Ishikawa (cell line): ENCODE measurements around the gene TBC1D13.

Experiments
- CEBPB ChIP-seq: IDR thresholded peaks from 2 replicates; pipeline ENCODE4 v1.6.1; 2012
- CREB1 ChIP-seq: IDR thresholded peaks from 2 replicates; pipeline ENCODE4 v1.6.1; 2012; ENCODE audit warnings: low read depth
- EGR1 ChIP-seq: IDR thresholded peaks from 2 replicates; pipeline ENCODE4 v1.6.1; 2012
- EP300 ChIP-seq: IDR thresholded peaks from 2 replicates; pipeline ENCODE4 v1.6.1; 2012; ENCODE audit warnings: borderline replicate concordance
- FOXM1 ChIP-seq: IDR thresholded peaks from 2 replicates; pipeline ENCODE4 v1.6.1; 2012; ENCODE audit warnings: low read depth, borderline replicate concordance
- MAX ChIP-seq: IDR thresholded peaks from 2 replicates; pipeline ENCODE4 v1.6.1; 2012
- NFIC ChIP-seq: IDR thresholded peaks from 2 replicates; pipeline ENCODE4 v1.6.1; 2012
- RAD21 ChIP-seq: IDR thresholded peaks from 2 replicates; pipeline ENCODE4 v1.6.1; 2012; ENCODE audit warnings: low read depth
- REST ChIP-seq: IDR thresholded peaks from 2 replicates; pipeline ENCODE4 v1.6.1; 2012; ENCODE audit warnings: low read depth, mild to moderate bottlenecking
- TAF1 ChIP-seq: IDR thresholded peaks from 2 replicates; pipeline ENCODE4 v1.6.1; 2012; ENCODE audit warnings: low read depth, mild to moderate bottlenecking
- TCF12 ChIP-seq: IDR thresholded peaks from 2 replicates; pipeline ENCODE4 v1.6.1; 2012; ENCODE audit warnings: low read depth
- TEAD4 ChIP-seq: IDR thresholded peaks from 2 replicates; pipeline ENCODE4 v1.6.1; 2012
- YY1 ChIP-seq: IDR thresholded peaks from 2 replicates; pipeline ENCODE4 v1.6.1; 2012; ENCODE audit warnings: low read depth
- ZBTB7A ChIP-seq: IDR thresholded peaks from 2 replicates; pipeline ENCODE4 v1.6.1; 2012; ENCODE audit warnings: low read depth
- TF ChIP-seq, protein P1 (sequence below): IDR thresholded peaks from 2 replicates; pipeline ENCODE4 v1.6.1; 2012

Gene TBC1D13

GRCh38 chr9:128770286-128771030 is 16.6 kb upstream of the TBC1D13 start:
- TF ChIP-seq TEAD4 (no peak), YY1 (no peak), MAX (no peak), TAF1 (no peak), CREB1 (no peak)

GRCh38 chr9:128771094-128771721 is 15.8 kb upstream of the TBC1D13 start:
- TF ChIP-seq TCF12 (no peak), NFIC (no peak), MAX (no peak), RAD21 (no peak), TEAD4 (no peak), CEBPB (no peak), REST (no peak), EGR1 (no peak)
- TF ChIP-seq, protein P1, sequence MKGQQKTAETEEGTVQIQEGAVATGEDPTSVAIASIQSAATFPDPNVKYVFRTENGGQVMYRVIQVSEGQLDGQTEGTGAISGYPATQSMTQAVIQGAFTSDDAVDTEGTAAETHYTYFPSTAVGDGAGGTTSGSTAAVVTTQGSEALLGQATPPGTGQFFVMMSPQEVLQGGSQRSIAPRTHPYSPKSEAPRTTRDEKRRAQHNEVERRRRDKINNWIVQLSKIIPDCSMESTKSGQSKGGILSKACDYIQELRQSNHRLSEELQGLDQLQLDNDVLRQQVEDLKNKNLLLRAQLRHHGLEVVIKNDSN, result no peak

DNA sequence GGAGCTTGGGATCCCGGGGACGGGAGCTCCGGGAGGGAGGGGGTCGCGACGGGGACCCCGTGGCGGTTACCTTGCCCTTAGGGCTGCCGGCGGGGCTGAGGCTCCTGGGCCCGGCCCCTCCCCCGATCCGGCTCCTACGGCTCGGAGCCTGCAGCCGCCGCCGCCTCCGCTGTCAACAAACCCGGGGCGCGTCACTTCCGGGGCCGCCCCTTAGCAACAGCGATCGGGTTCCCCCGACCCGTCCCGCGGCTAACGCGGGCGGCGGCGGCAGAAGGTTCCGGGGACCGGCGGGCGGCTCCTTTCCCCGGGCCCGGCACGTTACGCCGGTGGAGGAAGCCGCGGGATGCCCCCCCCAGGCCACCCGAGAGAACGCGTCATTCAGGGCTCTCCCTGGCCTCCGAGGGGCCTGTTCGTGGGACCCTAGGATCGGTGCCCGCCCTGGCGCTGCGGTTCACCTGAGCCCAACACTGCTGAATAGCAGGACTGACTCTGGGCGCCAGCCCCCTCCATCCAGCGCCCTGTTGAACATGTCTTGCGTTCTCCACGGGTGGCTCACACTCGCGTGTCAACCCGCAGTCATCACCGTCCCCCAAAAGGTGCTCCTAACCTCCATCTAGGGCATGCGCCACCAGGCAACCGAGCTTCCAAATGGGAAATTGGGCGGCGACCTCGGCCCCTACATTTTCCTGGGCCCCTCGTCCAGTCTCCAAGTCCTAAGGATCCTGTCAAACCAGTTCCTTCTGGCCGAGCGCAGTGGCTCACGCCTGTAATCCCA is 15.1 kb upstream of the TBC1D13 start, which contains the start of gene ZER1:
Gene ZER1 (minus strand): TSS at position 183 of the 775 bp plus-strand sequence. CDS start 16,362 bp downstream, outside the sequence.
- peak; percentile 93 for TF ChIP-seq TAF1
- peak; percentile 48; the same call in 1 of the 2 replicates for TF ChIP-seq ZBTB7A
- TF ChIP-seq FOXM1, result no peak
- TF ChIP-seq, protein P1, result peak; percentile 50; the same call in 1 of the 2 replicates
- no peak; the same call in 1 of the 2 replicates for TF ChIP-seq RAD21
- TF ChIP-seq TCF12, result peak; percentile 57; the same call in 1 of the 2 replicates
- TF ChIP-seq CREB1, result peak; percentile 78
- TF ChIP-seq EGR1, result peak; percentile 42
- peak; percentile 65 for TF ChIP-seq MAX

GRCh38 chr9:128773049-128773448 is 14.0 kb upstream of the TBC1D13 start:
- TF ChIP-seq TCF12 (no peak), MAX (no peak), CREB1 (no peak), CEBPB (no peak), YY1 (no peak), EP300 (no peak), FOXM1 (no peak), NFIC (no peak), RAD21 (no peak), TEAD4 (no peak), EGR1 (no peak), ZBTB7A (no peak), REST (no peak)
- TF ChIP-seq, protein P1, result no peak
